ENCODE data around the gene JARID2. TPM values are rescaled to one million over a fixed set of nuclear protein-coding genes. Genes with fewer than 3 reads are reported as not detected.

Gene JARID2
- total and polyA plus RNA-seq, 4 donors, result 15.4 to 25.5 (median 23.1) TPM

- 99% methylated on average over 9 of the region's 13 CpGs for WGBS (ENCODE audit: insufficient coverage)
- no peak overlapping the region for H3K27ac ChIP-seq (ENCODE audit: low read depth, low read length)
- no peaks in the 10 kb centered on the region for H3K27me3 ChIP-seq (ENCODE audit: control insufficient read depth, insufficient read depth, low read length)
- H3K4me3 ChIP-seq (ENCODE audit: low read depth, low read length), result no peak overlapping the region
- no peak for DNase-seq (ENCODE audit: low read depth in 4 of 6, low spot score in 6 of 6)
- peaks cover 8% of the 10 kb centered on the region for H3K4me1 ChIP-seq (ENCODE audit: control insufficient read depth, insufficient read depth, low read length)
- peaks cover 80% of the 10 kb centered on the region for H3K36me3 ChIP-seq (ENCODE audit: control insufficient read depth, insufficient read depth, low read length)
- no peaks in the 10 kb centered on the region for H3K9me3 ChIP-seq (ENCODE audit: control insufficient read depth, insufficient read depth, low read length)
Measured at GRCh38 chr6:15516378-15516777, 270.5 kb downstream of the JARID2 start.

- no peak overlapping the region for H3K4me3 ChIP-seq (ENCODE audit: low read depth, low read length)
- DNase-seq (ENCODE audit: low read depth in 4 of 6, low spot score in 6 of 6), result no peak
- no peaks in the 10 kb centered on the region for H3K9me3 ChIP-seq (ENCODE audit: control insufficient read depth, insufficient read depth, low read length)
- H3K27ac ChIP-seq (ENCODE audit: low read depth, low read length), result no peak overlapping the region
- peaks cover 75% of the 10 kb centered on the region for H3K36me3 ChIP-seq (ENCODE audit: control insufficient read depth, insufficient read depth, low read length)
- H3K27me3 ChIP-seq (ENCODE audit: control insufficient read depth, insufficient read depth, low read length), result no peaks in the 10 kb centered on the region
- peaks cover 4% of the 10 kb centered on the region for H3K4me1 ChIP-seq (ENCODE audit: control insufficient read depth, insufficient read depth, low read length)
- 95% methylated on average over 28 of the region's 29 CpGs for WGBS (ENCODE audit: insufficient coverage)
Measured at GRCh38 chr6:15516923-15517560, 271.2 kb downstream of the JARID2 start.

GRCh38 chr6:15517600-15517999 lies 271.7 kb downstream of the JARID2 start:
- WGBS (ENCODE audit: insufficient coverage), result 87% methylated on average over 11 of the region's 11 CpGs
- peaks cover 8% of the 10 kb centered on the region for H3K4me1 ChIP-seq (ENCODE audit: control insufficient read depth, insufficient read depth, low read length)
- peaks cover 76% of the 10 kb centered on the region for H3K36me3 ChIP-seq (ENCODE audit: control insufficient read depth, insufficient read depth, low read length)
- H3K9me3 ChIP-seq (ENCODE audit: control insufficient read depth, insufficient read depth, low read length), result no peaks in the 10 kb centered on the region
- DNase-seq (ENCODE audit: low read depth in 4 of 6, low spot score in 6 of 6), result no peak
- no peak overlapping the region for H3K4me3 ChIP-seq (ENCODE audit: low read depth, low read length)
- H3K27me3 ChIP-seq (ENCODE audit: control insufficient read depth, insufficient read depth, low read length), result no peaks in the 10 kb centered on the region
- H3K27ac ChIP-seq (ENCODE audit: low read depth, low read length), result no peak overlapping the region

- Histone ChIP-seq H3K4me1 (ENCODE audit: control insufficient read depth, insufficient read depth, low read length) (peaks cover 8% of the 10 kb centered on the region), H3K9me3 (ENCODE audit: control insufficient read depth, insufficient read depth, low read length) (no peaks in the 10 kb centered on the region), H3K27me3 (ENCODE audit: control insufficient read depth, insufficient read depth, low read length) (no peaks in the 10 kb centered on the region), H3K27ac (ENCODE audit: low read depth, low read length) (no peak overlapping the region), H3K4me3 (ENCODE audit: low read depth, low read length) (no peak overlapping the region), H3K36me3 (ENCODE audit: control insufficient read depth, insufficient read depth, low read length) (peaks cover 76% of the 10 kb centered on the region)
- no peak for DNase-seq (ENCODE audit: low read depth in 4 of 6, low spot score in 6 of 6)
- 96% methylated on average over 9 of the region's 9 CpGs for WGBS (ENCODE audit: insufficient coverage)
Measured at GRCh38 chr6:15518057-15518456, 272.2 kb downstream of the JARID2 start.

- H3K4me3 ChIP-seq (ENCODE audit: low read depth, low read length), result no peak overlapping the region
- peaks cover 8% of the 10 kb centered on the region for H3K4me1 ChIP-seq (ENCODE audit: control insufficient read depth, insufficient read depth, low read length)
- H3K36me3 ChIP-seq (ENCODE audit: control insufficient read depth, insufficient read depth, low read length), result peaks cover 74% of the 10 kb centered on the region
- H3K9me3 ChIP-seq (ENCODE audit: control insufficient read depth, insufficient read depth, low read length), result no peaks in the 10 kb centered on the region
- no peak overlapping the region for H3K27ac ChIP-seq (ENCODE audit: low read depth, low read length)
- DNase-seq (ENCODE audit: low read depth in 4 of 6, low spot score in 6 of 6), result no peak
- 97% methylated on average over 6 of the region's 10 CpGs for WGBS (ENCODE audit: insufficient coverage)
- H3K27me3 ChIP-seq (ENCODE audit: control insufficient read depth, insufficient read depth, low read length), result no peaks in the 10 kb centered on the region
Measured at GRCh38 chr6:15518878-15519277, 273.0 kb downstream of the JARID2 start.

GRCh38 chr6:15519681-15520080 lies 273.8 kb downstream of the JARID2 start:
- Histone ChIP-seq H3K4me1 (ENCODE audit: control insufficient read depth, insufficient read depth, low read length) (peaks cover 8% of the 10 kb centered on the region), H3K9me3 (ENCODE audit: control insufficient read depth, insufficient read depth, low read length) (no peaks in the 10 kb centered on the region), H3K4me3 (ENCODE audit: low read depth, low read length) (no peak overlapping the region), H3K36me3 (ENCODE audit: control insufficient read depth, insufficient read depth, low read length) (peaks cover 73% of the 10 kb centered on the region), H3K27me3 (ENCODE audit: control insufficient read depth, insufficient read depth, low read length) (no peaks in the 10 kb centered on the region), H3K27ac (ENCODE audit: low read depth, low read length) (no peak overlapping the region)
- 81% methylated on average over 3 of the region's 6 CpGs for WGBS (ENCODE audit: insufficient coverage)
- DNase-seq (ENCODE audit: low read depth in 4 of 6, low spot score in 6 of 6), result no peak

GRCh38 chr6:15520626-15521203 lies 274.8 kb downstream of the JARID2 start:
- H3K9me3 ChIP-seq (ENCODE audit: control insufficient read depth, insufficient read depth, low read length), result no peaks in the 10 kb centered on the region
- WGBS (ENCODE audit: insufficient coverage), result 90% methylated on average over 6 of the region's 20 CpGs
- H3K36me3 ChIP-seq (ENCODE audit: control insufficient read depth, insufficient read depth, low read length), result peaks cover 71% of the 10 kb centered on the region
- no peak overlapping the region for H3K27ac ChIP-seq (ENCODE audit: low read depth, low read length)
- DNase-seq (ENCODE audit: low read depth in 4 of 6, low spot score in 6 of 6), result no peak
- peaks cover 8% of the 10 kb centered on the region for H3K4me1 ChIP-seq (ENCODE audit: control insufficient read depth, insufficient read depth, low read length)
- no peaks in the 10 kb centered on the region for H3K27me3 ChIP-seq (ENCODE audit: control insufficient read depth, insufficient read depth, low read length)
- H3K4me3 ChIP-seq (ENCODE audit: low read depth, low read length), result no peak overlapping the region

GRCh38 chr6:15521582-15521981 lies 275.7 kb downstream of the JARID2 start:
- WGBS (ENCODE audit: insufficient coverage), result no CpG with 5 or more reads among the region's 6 CpGs
- H3K4me3 ChIP-seq (ENCODE audit: low read depth, low read length), result no peak overlapping the region
- peak in 2 of 6 donors; percentile 62 to 63 for DNase-seq (ENCODE audit: low read depth in 4 of 6, low spot score in 6 of 6)
- H3K27ac ChIP-seq (ENCODE audit: low read depth, low read length), result no peak overlapping the region
- peaks cover 8% of the 10 kb centered on the region for H3K4me1 ChIP-seq (ENCODE audit: control insufficient read depth, insufficient read depth, low read length)
- no peaks in the 10 kb centered on the region for H3K9me3 ChIP-seq (ENCODE audit: control insufficient read depth, insufficient read depth, low read length)
- peaks cover 70% of the 10 kb centered on the region for H3K36me3 ChIP-seq (ENCODE audit: control insufficient read depth, insufficient read depth, low read length)
- H3K27me3 ChIP-seq (ENCODE audit: control insufficient read depth, insufficient read depth, low read length), result no peaks in the 10 kb centered on the region

- Histone ChIP-seq H3K27ac (ENCODE audit: low read depth, low read length) (no peak overlapping the region), H3K36me3 (ENCODE audit: control insufficient read depth, insufficient read depth, low read length) (peaks cover 65% of the 10 kb centered on the region)
- no peak for DNase-seq (ENCODE audit: low read depth in 4 of 6, low spot score in 6 of 6)
Measured at GRCh38 chr6:15522026-15522425, 276.2 kb downstream of the JARID2 start.

GRCh38 chr6:15522427-15522826 lies 276.6 kb downstream of the JARID2 start:
- H3K36me3 ChIP-seq (ENCODE audit: control insufficient read depth, insufficient read depth, low read length), result peaks cover 61% of the 10 kb centered on the region
- no peak overlapping the region for H3K4me3 ChIP-seq (ENCODE audit: low read depth, low read length)
- no peaks in the 10 kb centered on the region for H3K9me3 ChIP-seq (ENCODE audit: control insufficient read depth, insufficient read depth, low read length)
- H3K27ac ChIP-seq (ENCODE audit: low read depth, low read length), result no peak overlapping the region
- 78% methylated on average over 6 of the region's 6 CpGs for WGBS (ENCODE audit: insufficient coverage)
- H3K27me3 ChIP-seq (ENCODE audit: control insufficient read depth, insufficient read depth, low read length), result no peaks in the 10 kb centered on the region
- peaks cover 8% of the 10 kb centered on the region for H3K4me1 ChIP-seq (ENCODE audit: control insufficient read depth, insufficient read depth, low read length)
- no peak for DNase-seq (ENCODE audit: low read depth in 4 of 6, low spot score in 6 of 6)

More at GRCh38 chr6:15522026-15522425, 276.2 kb downstream of the JARID2 start:
- 50% methylated on average over 2 of the region's 9 CpGs for WGBS (ENCODE audit: insufficient coverage)
- Histone ChIP-seq H3K9me3 (ENCODE audit: control insufficient read depth, insufficient read depth, low read length) (no peaks in the 10 kb centered on the region), H3K4me3 (ENCODE audit: low read depth, low read length) (no peak overlapping the region), H3K4me1 (ENCODE audit: control insufficient read depth, insufficient read depth, low read length) (peaks cover 8% of the 10 kb centered on the region), H3K27me3 (ENCODE audit: control insufficient read depth, insufficient read depth, low read length) (no peaks in the 10 kb centered on the region)
